BLaER1 (cell line): ENCODE measurements around the gene ESYT1.
A peak's percentile ranks its signal among the peaks of the same experiment; 100 is the strongest.
"Not testable (repeated sequence)": the region's sequence is repeated elsewhere in the genome, so short reads cannot be mapped to it uniquely, and the experiment has no call there.

Source experiments
- H3K27ac ChIP-seq: shearing (Covaris generic); formaldehyde crosslinking; 2 replicates; pipeline ENCODE4 v1.8.1; 2022
- H3K27me3 ChIP-seq: shearing (Covaris generic); formaldehyde crosslinking; 2 replicates; pipeline ENCODE4 v1.8.1; 2022
- H3K36me3 ChIP-seq: shearing (Covaris generic); formaldehyde crosslinking; 2 replicates; pipeline ENCODE4 v1.8.1; 2022
- H3K4me1 ChIP-seq: shearing (Covaris generic); formaldehyde crosslinking; 2 replicates; pipeline ENCODE4 v1.8.1; 2022
- H3K4me2 ChIP-seq: shearing (Covaris generic); formaldehyde crosslinking; 2 replicates; pipeline ENCODE4 v1.8.1; 2022
- H3K4me3 ChIP-seq: shearing (Covaris generic); formaldehyde crosslinking; 2 replicates; pipeline ENCODE4 v1.8.1; 2022
- H3K9ac ChIP-seq: shearing (Covaris generic); formaldehyde crosslinking; 2 replicates; pipeline ENCODE4 v1.8.1; 2022
- H3K9me3 ChIP-seq: shearing (Covaris generic); formaldehyde crosslinking; 2 replicates; pipeline ENCODE4 v1.8.1; 2022
- H4K20me1 ChIP-seq: shearing (Covaris generic); formaldehyde crosslinking; 2 replicates; pipeline ENCODE4 v1.8.1; 2022
- Cebpa-rat ChIP-seq: shearing (Covaris generic); IDR thresholded peaks from 2 replicates; pipeline ENCODE4 v1.8.1; 2022

ESYT1 gene

GRCh38 chr12:56103823-56104108 is 24.3 kb upstream of the ESYT1 start:
- Histone ChIP-seq H3K27me3 (no peaks in the 10 kb centered on the region), H3K27ac (peak overlapping the region; percentile 71), H4K20me1 (peaks cover 32% of the 10 kb centered on the region), H3K4me3 (peak overlapping the region; percentile 92), H3K9ac (peak overlapping the region; percentile 98), H3K4me1 (peaks cover 32% of the 10 kb centered on the region), H3K36me3 (peaks cover 29% of the 10 kb centered on the region), H3K9me3 (no peaks in the 10 kb centered on the region), H3K4me2 (peak overlapping the region; percentile 84)
- TF ChIP-seq Cebpa-rat = no peak

- peak within 1 kb of the TSS; percentile 98 for H3K9ac ChIP-seq
- H3K4me1 ChIP-seq = peaks cover 32% of the 10 kb centered on the region
- H3K27ac ChIP-seq = peak within 1 kb of the TSS; percentile 97
- peaks cover 32% of the 10 kb centered on the region for H4K20me1 ChIP-seq
- no peak for TF ChIP-seq Cebpa-rat
- no peaks in the 10 kb centered on the region for H3K27me3 ChIP-seq
- peak within 1 kb of the TSS; percentile 92 for H3K4me3 ChIP-seq
- H3K36me3 ChIP-seq = peaks cover 34% of the 10 kb centered on the region
- no peaks in the 10 kb centered on the region for H3K9me3 ChIP-seq
- peak within 1 kb of the TSS; percentile 95 for H3K4me2 ChIP-seq
These were observed 23.8 kb upstream of the ESYT1 start, which contains the start of gene PA2G4 for GRCh38 chr12:56104109-56104814. Gene PA2G4 (plus strand): TSS chr12:56104559. CDS start chr12:56104738, 179 bp downstream.

- Histone ChIP-seq H3K4me2 (peak overlapping the region; percentile 95), H3K27me3 (no peaks in the 10 kb centered on the region), H3K4me1 (peaks cover 32% of the 10 kb centered on the region), H3K9me3 (no peaks in the 10 kb centered on the region), H4K20me1 (peaks cover 32% of the 10 kb centered on the region), H3K4me3 (peak overlapping the region; percentile 92), H3K27ac (peak overlapping the region; percentile 97), H3K36me3 (peaks cover 41% of the 10 kb centered on the region), H3K9ac (peak overlapping the region; percentile 98)
- no peak for TF ChIP-seq Cebpa-rat
These were observed 23.1 kb upstream of the ESYT1 start for GRCh38 chr12:56104815-56105608.

- peak overlapping the region; percentile 98 for H3K9ac ChIP-seq
- peaks cover 32% of the 10 kb centered on the region for H3K4me1 ChIP-seq
- H3K4me3 ChIP-seq = peak overlapping the region; percentile 92
- no peaks in the 10 kb centered on the region for H3K9me3 ChIP-seq
- peak overlapping the region; percentile 95 for H3K4me2 ChIP-seq
- TF ChIP-seq Cebpa-rat = no peak
- no peaks in the 10 kb centered on the region for H3K27me3 ChIP-seq
- H3K36me3 ChIP-seq = peaks cover 47% of the 10 kb centered on the region
- peaks cover 32% of the 10 kb centered on the region for H4K20me1 ChIP-seq
- H3K27ac ChIP-seq = peak overlapping the region; percentile 97
These were observed 22.5 kb upstream of the ESYT1 start for GRCh38 chr12:56105609-56105902.

GRCh38 chr12:56107242-56107641 is 20.8 kb upstream of the ESYT1 start:
- no peak for TF ChIP-seq Cebpa-rat
- Histone ChIP-seq H3K4me1 (peaks cover 32% of the 10 kb centered on the region), H3K27ac (no peak overlapping the region), H3K4me2 (no peak overlapping the region), H4K20me1 (peaks cover 32% of the 10 kb centered on the region), H3K9me3 (no peaks in the 10 kb centered on the region), H3K27me3 (no peaks in the 10 kb centered on the region), H3K9ac (peak overlapping the region; percentile 32; the same call in 1 of the 2 replicates), H3K4me3 (no peak overlapping the region), H3K36me3 (peaks cover 64% of the 10 kb centered on the region)

- Histone ChIP-seq H3K27me3 (no peaks in the 10 kb centered on the region), H3K36me3 (peaks cover 87% of the 10 kb centered on the region), H3K27ac (no peak overlapping the region), H3K9me3 (no peaks in the 10 kb centered on the region), H4K20me1 (peaks cover 25% of the 10 kb centered on the region), H3K4me3 (no peak overlapping the region), H3K9ac (no peak overlapping the region), H3K4me1 (peaks cover 21% of the 10 kb centered on the region), H3K4me2 (no peak overlapping the region)
- no peak for TF ChIP-seq Cebpa-rat
These were observed 17.5 kb upstream of the ESYT1 start for GRCh38 chr12:56110571-56110970.

GRCh38 chr12:56114084-56114483 is 14.0 kb upstream of the ESYT1 start:
- no peak for TF ChIP-seq Cebpa-rat
- Histone ChIP-seq H3K27ac (no peak overlapping the region), H3K36me3 (peaks cover 55% of the 10 kb centered on the region), H3K4me2 (no peak overlapping the region), H4K20me1 (peaks cover 9% of the 10 kb centered on the region; the same call in 1 of the 2 replicates), H3K9me3 (no peaks in the 10 kb centered on the region), H3K4me3 (no peak overlapping the region), H3K9ac (no peak overlapping the region), H3K4me1 (peaks cover 12% of the 10 kb centered on the region), H3K27me3 (no peaks in the 10 kb centered on the region)

GRCh38 chr12:56115329-56115728 is 12.7 kb upstream of the ESYT1 start:
- peaks cover 25% of the 10 kb centered on the region for H3K4me1 ChIP-seq
- TF ChIP-seq Cebpa-rat = no peak
- H3K9ac ChIP-seq = peak overlapping the region; percentile 95
- H3K4me3 ChIP-seq = peak overlapping the region; percentile 78
- H3K36me3 ChIP-seq = peaks cover 45% of the 10 kb centered on the region
- H3K9me3 ChIP-seq = no peaks in the 10 kb centered on the region
- H3K4me2 ChIP-seq = peak overlapping the region; percentile 93
- H3K27ac ChIP-seq = peak overlapping the region; percentile 94
- no peaks in the 10 kb centered on the region for H3K27me3 ChIP-seq
- peaks cover 9% of the 10 kb centered on the region; the same call in 1 of the 2 replicates for H4K20me1 ChIP-seq

- no peak for TF ChIP-seq Cebpa-rat
These were observed 11.6 kb upstream of the ESYT1 start, which contains the start of gene RPL41 for GRCh38 chr12:56116267-56117081. Gene RPL41 (plus strand): TSS chr12:56116633.

GRCh38 chr12:56117082-56117706 is 10.9 kb upstream of the ESYT1 start:
- Histone ChIP-seq H3K36me3 (peaks cover 45% of the 10 kb centered on the region), H3K4me2 (peak overlapping the region; percentile 93)
- H3K9me3 ChIP-seq = not testable (repeated sequence)

More at GRCh38 chr12:56116267-56117081, 11.6 kb upstream of the ESYT1 start, which contains the start of gene RPL41:
- no peaks in the 10 kb centered on the region for H3K9me3 ChIP-seq
- peak within 1 kb of the TSS; percentile 95 for H3K9ac ChIP-seq
- H4K20me1 ChIP-seq = peaks cover 9% of the 10 kb centered on the region; the same call in 1 of the 2 replicates
- H3K4me3 ChIP-seq = peak within 1 kb of the TSS; percentile 78
- H3K36me3 ChIP-seq = peaks cover 45% of the 10 kb centered on the region
- peaks cover 25% of the 10 kb centered on the region for H3K4me1 ChIP-seq
- peak within 1 kb of the TSS; percentile 94 for H3K27ac ChIP-seq
- peak within 1 kb of the TSS; percentile 93 for H3K4me2 ChIP-seq
- no peaks in the 10 kb centered on the region for H3K27me3 ChIP-seq

More at GRCh38 chr12:56117082-56117706, 10.9 kb upstream of the ESYT1 start:
- H3K27me3 ChIP-seq, H4K20me1 ChIP-seq: not testable (repeated sequence)
- Histone ChIP-seq H3K9ac (peak overlapping the region; percentile 95), H3K27ac (peak overlapping the region; percentile 94), H3K4me3 (peak overlapping the region; percentile 78), H3K4me1 (peaks cover 25% of the 10 kb centered on the region)
